ENCODE measurements around the gene RBCK1.
"Not testable (repeated sequence)": the region's sequence is repeated elsewhere in the genome, so short reads cannot be mapped to it uniquely, and the experiment has no call there.

Gene RBCK1

DNA sequence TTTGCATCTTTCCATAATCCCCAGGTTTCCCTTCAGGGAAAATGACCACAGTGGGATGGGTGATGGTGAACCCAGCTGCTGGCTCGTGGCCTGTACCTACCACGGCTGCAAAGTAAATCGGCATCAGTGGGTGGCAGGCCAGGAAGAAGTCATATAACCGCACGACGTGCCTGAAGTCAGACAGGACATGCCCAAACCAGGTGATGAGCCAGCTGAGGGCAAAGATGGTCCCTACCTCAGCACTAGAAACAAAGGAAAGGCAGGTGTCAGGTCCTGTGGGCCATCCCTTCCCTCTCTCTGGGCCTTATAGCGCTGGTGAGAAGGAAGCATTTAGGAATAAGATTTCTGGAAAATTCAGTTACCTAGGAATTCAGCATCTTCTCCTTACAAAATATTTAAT is 32.0 kb downstream of the RBCK1 start:
- DNase-seq, result no peak

DNA sequence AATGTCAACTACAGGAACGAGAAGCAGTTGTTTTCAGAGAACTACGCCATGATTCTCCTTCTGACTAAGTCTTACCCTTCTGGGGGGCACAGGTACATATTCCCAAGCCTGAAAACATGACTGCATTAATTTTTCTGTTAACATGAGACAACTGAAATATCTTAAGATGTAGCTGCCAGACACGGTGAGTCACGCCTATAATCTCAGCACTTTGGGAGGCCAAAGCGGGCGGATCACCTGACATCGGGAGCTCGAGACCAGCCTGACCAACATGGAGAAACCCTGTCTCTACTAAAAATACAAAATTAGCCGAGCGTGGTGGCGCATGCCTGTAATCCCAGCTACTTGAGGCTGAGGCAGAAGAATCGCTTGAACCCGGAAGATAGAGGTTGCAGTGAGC is 32.5 kb downstream of the RBCK1 start:
- no peak for DNase-seq

DNA sequence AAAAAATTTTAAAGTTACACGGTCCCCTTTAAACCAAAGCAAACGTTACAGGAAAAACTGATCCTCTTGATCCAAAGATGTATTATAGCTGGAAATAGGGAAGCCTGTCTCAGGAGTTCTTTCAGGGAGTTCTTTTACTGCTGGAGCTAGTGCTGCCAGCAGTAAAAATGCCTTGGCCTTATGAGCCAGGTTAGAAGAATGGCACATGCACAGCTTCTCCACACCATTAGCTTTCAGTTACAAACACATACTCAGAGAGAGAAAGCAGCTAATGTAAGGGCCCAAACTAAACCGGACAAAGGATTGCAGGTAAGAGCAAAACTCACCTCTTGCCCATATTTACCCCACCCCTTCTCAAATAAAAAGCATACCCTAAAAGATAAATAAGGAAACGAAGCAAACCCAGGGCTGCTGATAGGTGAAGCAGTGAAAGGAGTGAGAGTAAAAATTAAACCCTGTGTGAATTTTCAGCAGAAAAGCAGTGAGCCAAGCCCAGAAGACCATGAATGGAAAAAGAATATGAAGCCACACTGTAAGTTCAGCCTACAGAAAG is 35.2 kb downstream of the RBCK1 start:
- DNase-seq, result no peak

DNA sequence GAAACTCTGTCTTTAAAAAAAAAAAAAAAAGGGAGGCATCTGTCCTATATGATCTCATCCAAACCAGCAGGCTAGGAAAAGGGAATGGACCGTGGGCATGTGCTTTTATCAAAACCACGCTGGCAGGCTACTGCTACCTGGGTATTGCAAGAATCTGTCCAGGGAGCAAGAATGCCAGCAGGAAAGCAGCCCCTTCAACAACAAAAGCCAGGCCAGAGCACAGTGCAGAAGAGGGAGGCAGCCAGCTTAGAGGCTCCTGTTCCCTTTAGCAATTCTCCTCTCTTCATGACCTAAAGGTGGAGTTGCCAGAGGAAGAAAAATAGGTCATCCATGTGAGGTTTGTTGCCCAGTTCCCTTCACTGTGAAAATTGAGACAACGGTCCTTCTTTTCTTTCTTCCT is 36.0 kb downstream of the RBCK1 start:
- no peak for DNase-seq

DNA sequence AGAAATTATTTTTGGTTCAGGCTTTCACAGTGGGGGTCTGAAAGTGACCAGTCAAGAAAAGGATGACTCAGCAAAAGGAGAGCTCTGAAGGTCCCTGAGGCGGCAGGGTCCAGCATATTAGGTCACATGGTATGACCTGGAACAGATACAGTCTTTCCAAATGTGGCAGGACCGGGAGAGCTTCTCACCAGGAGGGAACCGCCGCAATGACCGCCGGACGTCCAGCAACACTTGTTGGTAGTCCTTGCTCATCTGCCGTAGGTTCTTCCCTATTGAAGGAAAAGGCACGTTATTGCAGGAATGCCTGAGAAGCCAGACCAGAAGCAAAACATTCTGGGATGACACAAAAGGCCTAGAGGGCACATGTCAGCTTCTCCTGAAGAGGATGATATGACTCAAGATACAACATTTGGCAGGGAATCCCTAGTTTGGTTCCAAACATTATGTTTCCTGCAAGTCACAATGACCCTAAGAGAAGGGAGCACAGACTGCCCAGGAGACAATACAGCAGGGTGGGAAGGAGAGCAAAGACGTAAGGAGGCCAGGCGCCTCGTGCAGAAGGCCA is 36.8 kb downstream of the RBCK1 start:
- DNase-seq, result no peak

DNA sequence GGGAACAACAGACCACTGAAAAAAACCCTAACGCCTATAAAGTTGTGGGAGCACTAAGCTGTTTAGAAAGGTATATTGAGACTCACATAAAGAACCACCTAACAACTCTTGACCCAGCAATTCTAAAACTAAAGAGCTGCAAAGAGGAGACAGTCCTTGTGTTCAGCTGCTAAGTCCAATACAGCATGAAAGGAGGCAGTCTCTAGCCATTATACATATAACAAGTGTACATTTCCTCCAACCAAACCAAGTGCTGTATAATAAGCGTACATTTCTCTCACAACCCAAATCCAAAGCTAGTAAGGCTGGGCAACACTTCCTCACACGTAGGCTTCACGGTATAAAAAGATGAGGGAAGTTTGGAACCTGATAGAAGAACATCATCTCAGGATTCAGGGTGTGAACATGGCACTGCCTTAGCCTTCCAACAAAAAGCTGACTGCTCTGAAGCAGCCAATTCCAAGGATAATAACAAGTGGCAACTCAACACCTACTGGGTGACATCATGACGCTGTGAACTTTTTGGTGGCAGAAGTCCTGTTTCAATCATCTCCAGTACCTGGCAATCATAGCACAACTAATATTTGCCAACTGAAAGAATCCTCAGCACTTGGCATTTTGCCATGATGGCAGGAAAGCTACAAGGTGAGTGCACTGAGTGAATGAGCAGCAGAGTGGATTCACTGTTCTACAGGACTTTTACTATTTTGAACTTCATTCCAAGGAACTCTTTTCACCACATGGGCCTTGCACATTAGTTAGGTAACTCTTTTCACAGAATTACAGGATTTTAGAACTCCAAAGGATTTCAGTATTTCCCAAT is 37.6 kb downstream of the RBCK1 start:
- DNase-seq, result peak in 1 of 2 experiments; percentile 14

DNA sequence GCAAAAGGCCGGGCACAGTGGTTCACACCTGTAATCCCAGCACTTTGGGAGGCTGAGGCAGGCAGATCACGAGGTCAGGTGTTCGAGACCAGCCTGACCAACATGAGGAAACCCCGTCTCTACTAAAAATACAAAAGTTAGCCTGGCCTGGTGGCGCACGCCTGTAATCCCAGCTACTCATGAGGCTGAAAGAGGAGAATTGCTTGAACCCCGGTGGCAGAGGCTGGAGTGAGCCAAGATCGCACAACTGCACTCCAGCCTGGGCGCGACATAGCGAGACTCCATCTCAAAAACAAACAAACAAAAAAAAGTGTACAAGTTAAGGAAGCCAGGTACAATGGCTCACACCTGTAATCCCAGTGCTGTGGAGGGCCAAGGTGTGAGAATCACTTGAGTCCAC is 43.9 kb downstream of the RBCK1 start:
- DNase-seq, result not testable (repeated sequence)

DNA sequence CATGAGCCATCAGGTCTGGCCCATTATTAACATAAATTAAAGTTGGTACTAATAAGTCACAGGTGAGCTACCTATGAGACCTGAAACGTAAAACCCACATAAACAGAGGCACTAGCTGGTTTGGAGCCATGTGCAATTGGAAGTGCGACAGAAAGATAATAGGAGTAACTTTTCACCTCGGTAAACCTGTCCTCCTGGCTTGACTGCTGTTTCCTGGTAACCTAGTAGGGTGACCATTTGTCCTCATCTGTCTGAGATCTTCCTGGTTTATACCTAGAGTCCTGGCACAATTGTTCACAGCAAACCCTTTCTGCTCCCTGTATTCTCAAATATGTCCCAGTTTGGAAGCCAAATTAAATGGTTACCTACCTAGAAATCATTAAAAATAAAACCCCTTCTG is 46.9 kb downstream of the RBCK1 start:
- no peak for DNase-seq

DNA sequence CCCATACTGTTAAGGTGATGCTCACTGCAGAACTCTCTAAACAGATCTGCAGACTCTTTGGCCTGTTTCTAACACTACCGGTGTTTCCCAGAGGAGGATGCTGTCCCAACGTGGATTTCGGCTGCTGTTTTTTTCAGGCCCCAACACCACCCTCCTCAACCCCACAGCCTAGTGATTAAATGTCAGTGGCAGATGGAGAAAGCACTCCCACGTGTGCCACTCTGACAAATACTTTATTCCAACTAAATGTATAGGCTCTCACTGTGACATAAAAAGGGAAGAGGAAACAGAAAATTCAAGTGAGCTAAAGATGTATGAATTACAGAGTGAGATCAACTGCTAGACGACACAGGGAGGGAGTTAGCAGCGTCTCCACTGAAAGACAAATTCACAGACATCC is 50.7 kb downstream of the RBCK1 start:
- DNase-seq, result no peak

DNA sequence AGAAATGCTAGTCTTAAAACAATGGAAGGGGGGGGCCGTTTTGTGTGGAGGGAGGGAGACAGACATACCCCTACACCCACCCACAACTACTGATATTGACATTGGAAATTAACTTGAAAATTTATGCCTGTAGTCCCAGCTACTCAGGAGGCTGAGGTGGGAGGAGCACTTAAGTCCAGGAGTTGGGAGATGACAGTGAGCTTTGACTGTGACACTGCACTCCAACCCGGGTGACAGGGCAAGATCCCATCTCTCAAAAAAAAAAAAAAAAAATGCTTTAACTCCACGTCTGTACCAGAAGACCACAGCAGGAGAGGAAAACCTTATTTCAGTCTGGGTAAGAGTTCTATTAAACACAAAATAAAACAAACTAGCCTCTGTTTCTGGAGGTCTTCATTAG is 52.1 kb downstream of the RBCK1 start:
- DNase-seq, result no peak

DNA sequence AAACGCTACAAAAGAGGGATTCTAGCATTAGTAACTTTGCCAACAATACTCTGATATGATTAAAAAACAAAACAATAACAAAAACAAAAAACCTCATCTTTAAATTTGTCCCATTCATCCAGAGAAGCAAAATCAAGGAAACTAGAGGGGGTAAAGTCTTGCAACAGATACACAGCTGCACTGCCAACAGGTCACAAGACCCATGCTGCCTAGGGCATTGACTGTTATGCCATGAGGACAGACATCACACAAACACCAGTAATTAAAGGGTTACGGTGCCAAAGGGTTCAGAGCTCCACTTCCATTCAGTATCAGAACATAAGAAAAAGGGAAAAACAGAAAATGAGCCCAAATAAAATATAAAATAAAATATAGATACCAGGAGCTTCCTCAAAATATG is 52.6 kb downstream of the RBCK1 start:
- no peak for DNase-seq

DNA sequence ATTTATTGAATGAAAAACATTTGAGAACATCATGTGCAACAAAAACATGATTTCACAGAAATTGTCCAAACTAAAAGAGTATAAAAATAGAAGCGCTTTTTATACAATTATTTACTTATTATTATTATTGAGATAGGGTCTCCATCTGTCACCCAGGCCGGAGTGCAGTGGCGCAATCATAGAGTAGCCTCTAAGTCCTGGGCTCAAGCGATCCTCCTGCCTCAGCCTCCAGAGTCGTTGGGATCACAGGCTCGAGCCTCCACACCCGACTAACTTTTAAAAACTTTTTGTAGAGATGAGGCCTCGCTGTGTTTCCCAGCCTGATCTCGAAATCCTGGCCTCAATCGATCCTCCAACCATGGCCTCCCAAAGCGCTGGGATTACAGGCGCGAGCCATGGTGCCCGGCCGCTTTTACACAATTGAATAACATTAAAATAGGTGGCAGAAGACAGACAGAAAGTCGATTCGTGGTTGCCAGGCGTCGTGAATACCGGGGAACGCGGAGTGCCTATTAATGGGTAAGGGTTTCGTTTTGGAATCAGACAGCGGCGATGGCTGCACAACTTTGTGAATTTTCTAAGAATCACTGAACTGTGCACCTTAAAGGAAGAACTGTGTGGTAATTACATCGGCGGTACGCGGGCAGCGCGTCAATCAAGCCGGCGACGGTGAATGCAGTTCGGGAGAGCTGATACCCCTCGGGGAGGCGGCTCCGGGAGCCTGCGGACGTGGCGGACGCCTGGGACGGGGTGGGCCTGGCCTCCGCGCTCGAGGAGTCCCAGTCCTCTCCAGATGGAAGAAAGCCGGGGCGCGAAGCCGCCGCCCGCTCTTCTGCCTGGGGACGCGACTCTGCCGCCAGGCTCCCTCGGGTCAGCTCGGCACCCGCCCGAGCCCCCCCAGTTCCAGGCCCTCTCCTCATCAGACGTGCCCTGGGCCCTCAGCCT is 53.4 kb downstream of the RBCK1 start:
- DNase-seq, result peak; percentile 32 to 41

DNA sequence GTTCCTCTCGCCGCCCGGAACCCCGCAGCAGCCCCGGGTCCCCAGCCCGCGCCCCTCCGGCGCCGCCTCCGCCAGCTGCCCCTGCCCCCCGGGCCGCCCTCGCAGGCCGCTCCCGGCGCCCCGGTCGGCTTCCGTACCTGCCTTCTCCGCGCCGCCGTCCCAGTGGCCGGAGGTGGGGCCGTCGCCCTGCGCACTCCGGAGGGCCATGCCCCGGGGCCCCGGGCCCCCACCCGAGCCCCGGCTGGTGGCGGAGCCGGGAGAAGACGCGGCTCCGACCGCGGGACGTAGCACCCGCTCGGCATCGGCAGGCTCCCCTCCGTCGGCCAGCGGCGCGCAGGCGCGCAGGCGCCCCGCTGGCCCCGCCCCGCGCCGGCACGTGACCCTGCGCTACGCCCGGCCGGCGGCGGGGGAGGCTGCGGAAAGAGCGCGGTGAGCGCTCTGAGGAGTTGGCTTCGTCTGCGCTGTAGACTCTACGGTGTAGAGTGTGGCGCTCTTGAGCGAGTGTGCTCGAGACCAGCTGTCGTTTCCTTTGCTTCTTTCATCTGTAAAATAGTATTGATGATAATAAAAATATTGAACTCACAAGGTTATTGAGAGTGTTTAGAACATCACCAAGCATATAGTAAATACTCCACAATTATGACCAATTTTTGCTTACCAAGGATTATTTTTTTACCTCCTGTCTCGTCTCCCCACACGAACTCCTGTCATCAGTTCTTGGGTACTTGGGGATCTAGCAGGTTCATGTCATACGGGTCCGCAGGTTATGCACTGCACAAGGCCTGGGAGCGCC is 54.3 kb downstream of the RBCK1 start, which contains the start of gene TBC1D20:
TBC1D20 (minus strand) TSS at position 335 of the 793 bp plus-strand sequence; CDS start at position 207, 128 bp downstream.
- peak; percentile 86 to 91 for DNase-seq

DNA sequence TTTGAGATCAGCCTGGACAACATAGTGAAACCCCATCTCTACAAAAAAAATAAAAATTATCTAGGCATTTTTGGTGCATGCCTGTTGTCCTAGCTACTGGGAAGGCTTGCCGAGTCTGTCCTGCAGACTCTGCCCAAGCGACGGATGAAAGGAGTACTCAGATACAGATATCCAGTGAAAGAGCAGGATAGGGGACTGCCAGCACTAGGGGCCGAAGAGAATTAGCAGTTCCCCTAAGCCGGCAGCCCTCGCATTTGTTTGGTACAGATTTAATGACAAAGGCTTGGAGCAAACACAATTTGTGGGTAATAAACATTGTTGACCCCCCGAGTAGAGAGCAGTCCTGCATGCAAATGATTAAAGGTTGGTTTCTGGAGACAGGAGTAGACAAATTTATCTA is 59.7 kb downstream of the RBCK1 start:
- no peak for DNase-seq

DNA sequence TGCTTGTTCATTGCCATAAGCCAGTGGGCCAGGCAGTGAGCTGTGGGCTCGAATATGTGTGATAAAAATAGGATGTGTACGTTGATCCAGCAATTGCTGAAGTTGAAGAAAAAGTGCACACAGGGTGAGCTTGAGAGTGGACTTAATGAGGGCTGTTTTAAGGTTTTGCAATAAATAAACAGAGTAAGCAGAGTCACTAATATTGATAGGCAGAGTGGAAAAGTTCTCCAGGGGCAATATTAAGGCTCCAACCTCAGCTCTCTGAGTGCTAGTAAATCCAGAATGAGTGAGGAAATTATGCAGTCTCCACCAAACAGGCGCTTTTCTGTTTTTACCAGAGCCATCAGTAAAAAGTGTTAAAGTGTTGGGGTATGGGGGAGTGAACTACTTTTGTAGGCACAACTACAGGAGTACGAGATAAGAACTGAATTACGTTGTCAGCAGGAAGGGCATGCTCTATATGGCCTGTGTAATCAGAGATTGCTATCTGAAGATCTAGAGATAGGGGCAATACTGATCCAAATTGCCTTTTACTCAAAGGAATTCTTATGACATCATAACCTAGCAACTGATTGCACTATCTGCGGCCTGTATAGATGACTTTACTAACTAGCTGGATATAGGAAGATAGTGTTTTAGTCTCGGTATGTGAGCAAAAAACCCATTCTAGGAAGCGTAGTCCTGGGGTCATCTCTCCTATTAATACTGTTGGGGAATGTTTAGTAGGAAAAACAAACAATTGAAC is 61.8 kb downstream of the RBCK1 start:
- DNase-seq, result no peak

DNA sequence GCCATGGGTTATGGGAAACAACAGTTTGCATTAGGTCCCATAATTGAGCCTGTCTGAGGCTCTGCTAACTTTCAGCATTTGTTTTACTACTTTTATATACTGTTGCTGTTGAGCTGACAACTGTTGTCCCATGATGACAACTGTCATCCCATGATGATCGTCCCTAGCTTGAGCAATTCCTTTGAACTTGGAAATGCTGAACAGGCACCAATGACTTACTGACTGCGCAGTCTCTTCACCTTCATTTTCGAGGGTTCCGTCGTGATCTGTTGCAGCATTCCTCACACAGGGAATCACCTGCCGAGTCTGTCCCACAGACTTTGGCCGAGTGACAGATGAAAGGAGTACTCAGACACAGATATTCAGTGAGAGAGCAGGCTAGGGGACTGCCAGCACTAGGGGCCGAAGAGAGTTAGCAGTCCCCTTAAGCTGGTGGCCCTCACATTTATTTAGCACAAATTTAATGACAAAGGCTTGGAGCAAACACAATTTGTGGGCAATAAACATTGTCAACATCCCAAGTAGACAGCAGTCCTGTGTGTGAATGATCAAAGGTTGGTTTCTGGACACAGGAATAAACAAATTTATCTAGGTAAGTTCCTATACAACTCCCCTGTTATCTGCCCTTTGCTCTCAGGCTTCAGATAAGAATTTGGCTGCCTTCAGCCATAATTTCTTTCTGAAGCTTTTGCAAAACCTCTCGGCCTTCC is 64.2 kb downstream of the RBCK1 start:
- no peak for DNase-seq

DNA sequence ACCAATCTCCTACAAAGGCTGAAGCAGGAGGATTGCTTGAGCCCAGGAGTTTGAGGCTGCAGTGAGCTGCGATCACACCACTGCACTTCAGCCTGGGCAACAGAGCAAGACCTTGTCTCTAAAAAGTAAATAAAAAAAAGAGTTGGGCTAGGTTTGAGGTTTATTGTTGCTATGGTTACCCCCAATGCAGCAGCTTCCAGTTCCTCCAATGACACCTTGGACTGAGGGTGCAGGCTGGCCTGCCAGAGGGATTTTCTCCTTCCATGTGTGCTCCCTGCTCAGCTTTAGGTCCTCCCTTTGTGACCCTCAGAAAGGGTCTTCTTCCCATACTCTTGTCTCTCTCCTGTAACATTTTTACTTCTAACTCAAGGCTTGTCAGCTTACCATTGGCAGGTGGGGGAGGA is 64.8 kb downstream of the RBCK1 start:
- DNase-seq, result no peak

DNA sequence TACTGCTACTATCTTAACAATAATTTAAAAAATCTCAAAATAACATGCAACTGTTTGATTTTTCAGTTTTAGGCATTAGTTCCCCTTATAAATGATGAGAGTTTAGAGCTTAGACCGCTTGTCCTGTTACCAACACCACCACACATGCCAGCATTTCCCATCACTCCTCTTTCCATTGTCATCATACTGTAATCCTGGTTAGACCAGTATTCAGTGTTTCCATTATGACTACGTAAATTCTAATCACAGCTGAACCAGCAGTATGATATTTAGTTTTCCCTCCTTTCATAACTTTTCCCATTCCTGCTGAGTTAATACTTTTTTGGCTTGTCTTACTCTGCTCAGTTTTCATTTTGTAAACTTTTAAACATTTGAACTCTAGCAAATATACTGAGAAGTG is 66.5 kb downstream of the RBCK1 start:
- DNase-seq, result no peak

DNA sequence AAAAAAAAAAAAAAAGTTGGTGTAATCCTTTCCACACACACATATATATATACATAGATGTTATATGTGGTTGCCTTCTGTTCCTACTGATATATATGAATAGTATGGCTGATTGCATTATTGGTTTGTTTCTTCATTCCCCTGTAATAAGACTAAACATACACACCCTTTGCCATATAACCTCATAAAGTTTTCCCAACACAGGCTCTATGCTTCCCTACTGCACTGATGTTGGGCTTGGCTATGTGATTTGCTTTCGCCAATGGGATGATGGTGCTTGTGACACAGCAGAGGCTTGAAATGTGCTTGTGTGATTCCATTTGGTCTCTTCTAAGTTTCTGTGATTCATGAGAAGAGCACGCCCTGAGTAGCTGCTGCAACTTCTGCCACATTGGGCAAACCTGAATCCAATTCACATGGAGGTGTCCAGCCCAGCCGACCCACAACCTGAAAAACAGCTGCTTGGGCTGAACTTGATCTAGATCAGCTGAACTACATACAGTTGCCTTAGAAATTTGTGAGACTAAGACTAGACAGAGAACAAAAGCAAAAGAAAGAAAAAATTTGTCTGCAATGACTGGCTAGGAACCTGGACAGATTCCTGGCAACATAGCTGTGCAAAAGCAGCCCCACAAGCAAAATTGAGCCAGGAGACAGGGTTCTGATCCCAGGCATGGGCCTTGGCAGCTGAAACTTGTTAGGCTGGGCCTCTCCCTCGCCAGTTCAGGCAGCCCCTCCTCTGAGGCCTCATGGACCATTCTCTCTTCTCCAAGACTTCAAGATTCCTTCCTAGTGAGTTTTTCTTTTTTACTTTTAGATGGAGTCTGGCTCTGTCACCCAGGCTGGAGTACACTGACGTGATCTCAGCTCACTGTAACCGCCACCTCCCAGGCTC is 67.6 kb downstream of the RBCK1 start:
- no peak for DNase-seq

Data from NCI-H2081 (cell line).